GM19438 (cell line): Measurements from ENCODE around the gene RAN.
"Not testable (repeated sequence)": the region's sequence is repeated elsewhere in the genome, so short reads cannot be mapped to it uniquely, and the experiment has no call there.

Experiments used
- ATAC-seq: cut with Tn5 transposase; IDR thresholded peaks from one replicate; pipeline ENCODE4 v1.9.1; 2021; ENCODE audit warnings: low read depth; ENCODE audit not compliant: unreplicated experiment

Gene RAN

GRCh38 chr12:130871286-130872178 lies at the start of gene RAN:
TSS of gene RAN (plus strand) at chr12:130872066. CDS start at chr12:130872594, 528 bp downstream.
- ATAC-seq, result peak; percentile 59

GRCh38 chr12:130825771-130826150 lies 46.1 kb upstream of the RAN start:
- ATAC-seq, result no peak

- ATAC-seq, result no peak
These were observed 45.6 kb upstream of the RAN start for GRCh38 chr12:130826151-130826801.

- ATAC-seq, result no peak
These were observed 44.4 kb upstream of the RAN start for GRCh38 chr12:130827432-130827831.

- ATAC-seq, result no peak
These were observed 43.0 kb upstream of the RAN start for GRCh38 chr12:130828895-130829294.

GRCh38 chr12:130829391-130830245 lies 42.2 kb upstream of the RAN start:
- no peak for ATAC-seq

- no peak for ATAC-seq
These were observed 41.7 kb upstream of the RAN start for GRCh38 chr12:130830246-130830551.

- ATAC-seq, result no peak
These were observed 40.6 kb upstream of the RAN start for GRCh38 chr12:130831246-130831645.

- ATAC-seq, result no peak
These were observed 39.9 kb upstream of the RAN start for GRCh38 chr12:130831876-130832405.

GRCh38 chr12:130832561-130833209 lies 39.2 kb upstream of the RAN start:
- no peak for ATAC-seq

- ATAC-seq, result no peak
These were observed 36.9 kb upstream of the RAN start for GRCh38 chr12:130835011-130835410.

- no peak for ATAC-seq
These were observed 36.4 kb upstream of the RAN start for GRCh38 chr12:130835436-130835835.

- peak; percentile 27 for ATAC-seq
These were observed 33.4 kb upstream of the RAN start for GRCh38 chr12:130838284-130838950.

GRCh38 chr12:130838951-130839769 lies 32.7 kb upstream of the RAN start, which contains the start of gene STX2:
TSS of gene STX2 (minus strand) at chr12:130839250. CDS start at chr12:130839099, 151 bp downstream.
- peak; percentile 76 for ATAC-seq

- no peak for ATAC-seq
These were observed 32.0 kb upstream of the RAN start for GRCh38 chr12:130839770-130840404.

GRCh38 chr12:130846369-130846768 lies 25.5 kb upstream of the RAN start:
- ATAC-seq, result no peak

GRCh38 chr12:130847112-130847511 lies 24.8 kb upstream of the RAN start:
- no peak for ATAC-seq

GRCh38 chr12:130848105-130848504 lies 23.8 kb upstream of the RAN start:
- ATAC-seq, result not testable (repeated sequence)
